Measurements from ENCODE around the gene CCL28. TPM values are rescaled to one million over a fixed set of nuclear protein-coding genes. Genes with fewer than 3 reads are reported as not detected.

CCL28 gene
- total RNA-seq, 1 experiment from 2014 or later, result not detected

GRCh38 chr5:43413966-43414365 lies 1.8 kb upstream of the CCL28 start:
- no peak overlapping the region for H3T11ph ChIP-seq (ENCODE audit: low read length)
- H3K18ac ChIP-seq (ENCODE audit: insufficient read length, low read depth, low read length), result no peak overlapping the region
- no peak overlapping the region for H3K27ac ChIP-seq (ENCODE audit: insufficient read length, low read depth, low read length)
- H3K79me1 ChIP-seq (ENCODE audit: insufficient read depth, low read depth, low read length, poor library complexity, severe bottlenecking), result no peaks in the 10 kb centered on the region
- H3K27me3 ChIP-seq (ENCODE audit: insufficient read depth, low read length), result no peaks in the 10 kb centered on the region
- H2BK15ac ChIP-seq (ENCODE audit: low read depth, low read length), result no peak overlapping the region
- H2BK120ac ChIP-seq (ENCODE audit: low read depth, low read length, poor library complexity, severe bottlenecking), result no peak overlapping the region
- no peak overlapping the region for H2BK12ac ChIP-seq (ENCODE audit: insufficient read length, low read depth, low read length)
- H3K79me2 ChIP-seq (ENCODE audit: insufficient read depth, low read length), result no peaks in the 10 kb centered on the region
- no peak overlapping the region for H3K9ac ChIP-seq (ENCODE audit: extremely low read depth, insufficient read length, low read length)
- H3K4me1 ChIP-seq (ENCODE audit: insufficient read depth, low read length), result no peaks in the 10 kb centered on the region
- WGBS (ENCODE audit: extremely low coverage, insufficient read length, low lambda C conversion rate), result no CpG with 5 or more reads among the region's 2 CpGs
- no peaks in the 10 kb centered on the region; a peak in 1 of 7 replicates for H3K36me3 Mint-ChIP-seq (ENCODE audit: insufficient read depth in 1 of 3, low read depth in 3 of 3)
- H3K27me3 Mint-ChIP-seq (ENCODE audit: low read depth), result peaks cover 3% of the 10 kb centered on the region; the same call in 1 of the 2 replicates
- no peak overlapping the region for H3K14ac ChIP-seq (ENCODE audit: insufficient read depth, low read length)
- no peak overlapping the region for H2BK5ac ChIP-seq (ENCODE audit: insufficient read length, low read length)
- no peak overlapping the region for H3K56ac ChIP-seq (ENCODE audit: insufficient read length, low read depth, low read length)
- no peak for DNase-seq
- no peak overlapping the region for H3K23ac ChIP-seq (ENCODE audit: insufficient read length, low read depth, low read length)
- no peak overlapping the region for H4K91ac ChIP-seq (ENCODE audit: insufficient read length, low read depth, low read length)
- H3K4me2 ChIP-seq (ENCODE audit: insufficient read depth, insufficient read length, low read length), result no peak overlapping the region
- no peak overlapping the region for H2AFZ ChIP-seq (ENCODE audit: low read length)
- no peak for TF ChIP-seq CTCF (conservative IDR thresholded peaks at IDR 0.05)
- H3K4me3 Mint-ChIP-seq, result no peak overlapping the region
- H3K9me3 ChIP-seq (ENCODE audit: control insufficient read depth, low read depth, low read length), result no peaks in the 10 kb centered on the region
- H4K5ac ChIP-seq (ENCODE audit: insufficient read length, low read depth, low read length), result no peak overlapping the region
- no peaks in the 10 kb centered on the region for H3K9me3 Mint-ChIP-seq
- H2AK5ac ChIP-seq (ENCODE audit: insufficient read length, low read length), result no peak overlapping the region
- H3K23me2 ChIP-seq (ENCODE audit: insufficient read length, low read depth, low read length, poor library complexity, severe bottlenecking), result no peaks in the 10 kb centered on the region
- peaks cover 5 to 6% of the 10 kb centered on the region in 2 experiments; a peak in 3 of 4 replicates for H3K4me1 Mint-ChIP-seq
- H4K20me1 ChIP-seq (ENCODE audit: control insufficient read depth, insufficient read depth, insufficient read length), result no peaks in the 10 kb centered on the region
- no peak overlapping the region for H3K4ac ChIP-seq (ENCODE audit: low read depth, low read length)
- H3K27ac Mint-ChIP-seq, result no peak overlapping the region
- no peak overlapping the region for H4K8ac ChIP-seq (replicated peaks; ENCODE audit: insufficient read length, low read depth, low read length)
- no peak overlapping the region for H2BK20ac ChIP-seq (ENCODE audit: low read depth, low read length, poor library complexity, severe bottlenecking)

All from H9 (cell line).